NOMO-1 treated with DMSO at 0.1 percent for 48 hours (cell line): ENCODE measurements around the gene EXT2.

Source experiments
- DNase-seq: peaks from one replicate; lab custom pipeline; 2025; ENCODE audit not compliant: unreplicated experiment; lab: John Stamatoyannopoulos, UW

Gene EXT2

DNA sequence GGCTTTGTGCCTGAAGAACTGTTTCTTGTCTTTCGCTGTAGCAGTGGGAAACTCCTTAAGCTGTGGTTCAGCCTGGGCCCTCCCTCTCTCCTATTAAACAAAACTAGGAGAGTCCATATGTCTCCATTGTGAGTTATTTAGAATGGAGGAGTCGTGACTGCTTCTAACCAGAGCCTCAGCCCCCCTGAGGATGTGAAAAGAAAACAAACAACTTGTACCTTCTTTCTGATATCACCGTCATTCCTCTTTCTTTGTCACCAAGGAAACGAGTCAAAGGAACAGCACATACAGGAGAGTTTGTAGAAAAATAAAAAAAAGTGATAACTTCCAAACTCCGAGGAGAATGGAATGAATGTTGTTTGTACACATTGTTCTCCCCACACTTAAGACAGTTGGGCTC lies 11.6 kb upstream of the EXT2 start:
- DNase-seq: no peak

DNA sequence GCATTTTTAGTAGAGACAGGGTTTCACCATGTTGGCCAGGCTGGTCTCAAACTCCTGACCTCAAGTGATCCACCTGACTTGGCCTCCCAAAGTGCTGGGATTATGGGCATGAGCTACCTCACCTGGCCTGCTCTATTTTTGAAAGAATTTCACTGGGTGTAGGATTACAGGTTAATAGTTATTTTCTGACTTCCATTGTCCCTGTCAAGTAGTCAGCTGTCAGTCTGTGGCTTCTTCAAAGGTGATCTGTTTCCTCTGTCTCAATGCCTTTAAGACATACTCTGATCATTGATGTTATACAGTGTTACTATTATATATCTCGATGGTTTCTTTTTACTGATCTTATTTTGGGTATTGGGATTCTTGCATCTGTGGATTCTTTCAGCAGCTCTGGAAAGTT lies 10.1 kb upstream of the EXT2 start:
- DNase-seq: no peak

DNA sequence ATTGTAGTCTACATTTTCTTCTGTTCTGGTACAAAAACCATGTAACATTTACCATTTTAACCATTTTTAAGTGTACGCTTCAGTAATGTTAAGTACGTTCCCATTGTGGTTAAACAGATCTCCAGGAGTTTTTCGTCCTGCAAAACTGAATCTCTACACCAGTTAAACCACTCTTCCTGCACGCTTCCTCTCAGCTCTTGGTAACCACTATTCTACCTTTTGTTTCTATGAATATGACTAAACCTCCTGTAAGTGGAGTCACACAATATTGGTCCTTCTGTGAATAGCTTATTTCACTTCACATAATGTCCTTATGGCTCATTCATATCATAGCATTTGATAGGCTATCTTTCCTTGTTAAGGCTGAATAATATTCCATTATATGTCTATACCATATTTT lies 7.1 kb upstream of the EXT2 start:
- no peak for DNase-seq

DNA sequence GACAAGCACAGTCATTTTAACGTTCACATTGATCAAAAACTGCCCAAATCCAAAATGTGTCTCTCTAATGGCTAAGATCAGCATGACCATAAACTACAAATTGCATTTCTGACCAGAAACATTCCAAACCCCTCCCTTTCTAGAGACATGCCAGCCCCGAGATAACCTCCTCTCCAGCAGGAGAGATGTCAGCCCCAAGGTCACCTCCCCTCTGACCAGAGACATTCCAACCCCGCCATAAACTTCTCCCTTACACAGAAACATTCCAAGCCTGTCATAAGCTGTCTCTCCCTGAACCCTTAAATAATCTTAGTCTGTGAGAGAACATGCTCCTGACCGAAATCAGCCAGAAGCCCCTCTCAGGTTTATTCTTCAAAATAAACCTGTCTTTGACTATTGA lies 6.6 kb upstream of the EXT2 start:
- no peak for DNase-seq

DNA sequence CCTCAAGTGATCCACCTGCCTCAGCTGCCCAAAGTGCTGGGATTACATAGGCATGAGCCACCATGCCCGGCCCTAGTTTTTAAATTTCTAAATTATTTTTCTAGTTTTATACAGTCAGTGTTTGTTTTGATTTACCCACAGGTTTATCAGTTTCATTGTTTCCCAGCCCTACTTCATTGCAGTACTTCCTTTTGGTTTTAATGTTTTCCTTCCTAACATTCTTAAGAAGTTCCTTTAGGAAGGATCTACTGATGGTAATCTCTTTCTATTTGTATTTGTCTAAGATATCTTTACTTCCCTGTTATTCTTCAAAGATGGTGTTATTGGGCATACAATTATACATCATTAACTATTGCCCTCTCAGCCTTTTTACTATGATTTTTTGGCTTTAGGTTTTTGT lies 4.9 kb upstream of the EXT2 start:
- DNase-seq: no peak

DNA sequence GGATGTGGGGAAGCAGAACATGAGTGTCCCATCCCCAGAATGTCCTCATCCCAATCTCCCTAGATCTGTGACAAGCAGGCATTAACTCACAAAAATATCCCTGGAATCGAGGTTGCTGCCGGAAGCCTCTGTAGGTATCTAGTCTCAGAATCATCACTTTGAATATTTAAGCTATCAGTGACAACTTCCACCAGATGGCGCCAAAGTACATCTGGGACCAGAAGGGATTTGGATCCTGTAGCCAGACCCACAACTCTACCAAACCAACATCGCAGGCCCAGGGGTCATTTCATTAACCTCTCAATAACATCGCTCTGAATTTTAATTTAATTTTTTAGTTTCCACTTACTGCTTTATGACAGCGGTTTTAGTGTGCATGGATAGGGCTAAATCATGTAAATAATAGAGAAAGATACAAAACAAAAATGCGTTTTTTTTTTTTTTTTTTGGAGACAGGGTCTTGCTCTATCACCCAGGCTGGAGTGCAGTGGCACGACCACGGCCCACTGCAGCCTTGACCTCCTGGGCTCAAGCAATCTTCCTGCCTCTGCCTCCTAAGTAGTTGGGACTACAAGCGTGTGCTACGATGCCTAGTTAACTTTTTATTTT lies 1.1 kb upstream of the EXT2 start:
- peak; percentile 51 for DNase-seq

DNA sequence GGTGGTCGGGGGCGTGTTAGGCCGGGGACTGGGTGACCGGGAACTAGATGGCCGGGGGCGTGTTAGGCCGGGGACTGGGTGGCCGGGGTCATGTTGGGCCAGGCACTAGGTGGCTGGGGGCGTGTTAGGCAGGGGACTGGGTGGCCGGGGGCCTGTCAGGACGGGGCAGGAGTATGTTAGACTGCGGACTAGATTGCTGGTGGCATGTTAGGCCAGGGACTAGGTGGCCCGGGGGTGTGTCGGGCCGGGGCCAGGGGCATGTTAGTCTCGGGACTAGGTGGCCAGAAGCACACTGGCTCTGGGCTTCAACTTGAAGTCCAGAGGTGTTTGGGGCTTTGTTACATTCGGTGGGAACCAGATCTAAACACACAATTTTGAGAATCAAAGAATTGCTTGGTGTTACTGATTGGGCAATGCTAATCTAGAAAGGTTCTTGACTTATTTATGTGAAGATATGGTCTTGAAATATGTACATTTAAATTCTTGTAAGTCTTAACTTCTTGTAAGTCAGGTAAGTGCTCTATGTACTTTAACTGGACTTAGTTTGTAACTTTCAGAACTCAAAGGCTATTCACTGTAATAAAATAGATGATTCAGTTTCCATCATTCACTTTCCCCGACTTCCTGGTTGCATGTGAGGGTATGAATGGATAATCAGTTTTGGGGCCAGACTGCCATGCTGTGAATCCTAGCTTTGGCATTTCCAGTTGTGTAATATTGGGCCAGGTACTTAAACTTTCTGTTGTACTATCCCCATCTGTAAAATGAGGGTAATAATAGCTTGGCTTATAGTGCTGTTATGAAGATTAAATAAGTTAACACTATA lies 1.1 kb downstream of the EXT2 start:
- no peak for DNase-seq

DNA sequence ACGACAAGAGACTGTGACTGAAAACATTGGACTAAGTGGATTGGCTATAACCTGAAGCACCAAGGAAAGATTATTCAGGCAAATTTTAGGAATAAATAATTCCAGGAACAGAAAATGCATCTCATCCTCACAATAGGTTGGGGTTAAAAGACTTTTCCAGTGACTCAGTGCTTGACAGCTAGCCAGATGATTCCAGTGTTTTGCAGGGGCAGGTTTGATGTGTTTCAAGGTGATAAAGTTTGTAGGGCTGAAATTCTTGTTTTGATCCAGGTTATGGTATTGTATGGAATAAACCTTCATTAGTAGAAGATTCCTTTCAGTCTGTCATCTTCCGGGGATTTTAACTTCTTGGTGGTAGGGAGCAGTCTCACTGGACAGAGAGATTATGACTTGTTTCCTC lies 2.3 kb downstream of the EXT2 start:
- DNase-seq: no peak

DNA sequence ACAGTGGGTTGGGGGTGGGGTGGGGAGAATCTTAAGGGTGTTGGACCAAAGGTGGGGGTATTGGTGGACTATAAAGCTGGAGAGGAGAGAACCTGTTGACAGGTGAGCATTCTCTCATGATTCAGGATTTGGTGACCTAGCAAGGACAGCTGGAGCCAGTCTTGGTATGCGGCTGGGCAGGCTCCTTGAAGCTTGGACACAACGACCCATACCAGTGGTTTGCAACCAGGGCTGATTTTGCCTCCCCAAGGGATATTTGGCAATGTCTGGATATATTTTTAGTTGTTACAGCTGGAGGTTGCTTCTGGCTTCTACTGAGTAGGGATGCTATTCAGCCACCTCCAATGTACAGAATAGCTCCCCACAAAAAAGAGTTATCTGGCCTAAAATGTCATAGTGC lies 5.6 kb downstream of the EXT2 start:
- DNase-seq: no peak

DNA sequence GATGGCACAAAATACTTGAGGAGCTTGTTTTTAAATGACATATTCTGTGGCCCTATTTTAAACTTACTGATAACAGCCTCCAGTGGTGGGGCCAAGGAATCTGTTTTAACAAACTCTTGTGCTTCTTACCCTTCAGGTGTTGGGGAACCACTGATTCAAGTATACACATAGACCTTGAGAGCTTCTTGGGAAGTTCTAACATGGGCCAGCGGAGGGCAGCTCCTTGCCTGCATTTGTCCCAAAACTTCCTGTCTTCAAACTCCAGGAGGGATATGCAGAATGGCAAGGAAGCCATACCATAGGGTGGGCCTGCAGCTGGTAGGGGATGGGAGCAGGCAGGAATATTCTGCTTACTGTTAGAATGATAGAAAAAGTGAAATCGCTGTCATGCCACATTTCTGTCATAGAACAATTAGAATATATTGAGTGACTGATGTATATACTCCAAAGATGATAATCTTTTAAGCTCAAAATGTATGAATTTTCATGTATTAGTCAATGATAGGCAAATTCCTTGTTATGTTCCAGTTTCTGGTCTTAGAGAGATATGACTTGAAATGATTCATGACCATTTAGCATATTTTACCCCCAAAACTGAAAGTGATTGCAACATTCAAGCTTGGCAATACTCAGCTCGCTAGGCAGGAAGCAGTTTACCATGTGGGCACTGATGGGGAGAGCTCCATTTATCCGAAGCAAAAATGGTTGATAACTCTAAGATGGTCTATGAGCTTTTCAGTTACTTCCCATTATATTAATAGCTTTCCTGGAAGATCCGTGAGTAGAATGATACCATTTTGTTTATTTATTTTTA lies 9.2 kb downstream of the EXT2 start:
- DNase-seq: peak; percentile 53

DNA sequence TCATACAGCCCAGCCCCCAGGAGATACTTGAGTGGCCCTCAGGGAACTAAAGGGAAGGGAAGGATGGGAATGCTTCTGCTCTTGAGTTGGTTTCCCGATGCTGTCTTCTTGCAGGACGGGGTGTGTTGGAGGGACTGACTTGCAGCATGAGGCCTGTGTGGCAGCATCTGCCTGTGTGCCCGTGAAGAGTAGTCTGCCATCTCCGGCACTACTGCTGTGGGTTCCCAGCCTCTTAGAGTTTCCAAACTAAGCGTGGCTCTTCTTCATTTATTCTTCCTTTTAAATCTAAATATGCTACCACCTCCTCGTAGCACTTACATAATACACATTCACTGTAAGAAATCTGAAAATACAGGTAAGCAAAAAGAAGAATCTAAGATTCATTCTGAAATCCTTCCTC lies 12.8 kb downstream of the EXT2 start:
- DNase-seq: no peak

DNA sequence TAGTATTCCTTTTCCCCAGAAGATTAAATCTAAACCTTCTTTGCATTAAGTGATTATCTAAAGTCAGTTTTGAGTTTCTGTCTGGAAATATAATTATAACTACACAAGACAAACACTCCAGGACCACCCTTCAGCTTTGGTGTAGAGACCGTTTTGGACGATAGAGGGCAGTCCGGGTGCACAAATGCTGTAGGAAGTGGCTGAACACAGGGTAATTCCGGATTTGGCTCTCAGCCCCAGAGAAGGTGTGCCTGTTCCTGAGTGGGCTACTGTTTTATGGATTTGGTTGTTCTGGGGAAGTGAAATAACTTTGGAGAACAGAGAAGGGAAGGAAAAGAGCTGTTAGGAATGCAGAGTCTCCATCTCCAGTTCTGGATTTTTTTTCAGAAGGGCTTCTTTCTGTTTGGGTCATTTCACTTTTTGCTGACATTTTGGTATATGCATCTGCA lies 14.8 kb downstream of the EXT2 start:
- peak; percentile 19 for DNase-seq

DNA sequence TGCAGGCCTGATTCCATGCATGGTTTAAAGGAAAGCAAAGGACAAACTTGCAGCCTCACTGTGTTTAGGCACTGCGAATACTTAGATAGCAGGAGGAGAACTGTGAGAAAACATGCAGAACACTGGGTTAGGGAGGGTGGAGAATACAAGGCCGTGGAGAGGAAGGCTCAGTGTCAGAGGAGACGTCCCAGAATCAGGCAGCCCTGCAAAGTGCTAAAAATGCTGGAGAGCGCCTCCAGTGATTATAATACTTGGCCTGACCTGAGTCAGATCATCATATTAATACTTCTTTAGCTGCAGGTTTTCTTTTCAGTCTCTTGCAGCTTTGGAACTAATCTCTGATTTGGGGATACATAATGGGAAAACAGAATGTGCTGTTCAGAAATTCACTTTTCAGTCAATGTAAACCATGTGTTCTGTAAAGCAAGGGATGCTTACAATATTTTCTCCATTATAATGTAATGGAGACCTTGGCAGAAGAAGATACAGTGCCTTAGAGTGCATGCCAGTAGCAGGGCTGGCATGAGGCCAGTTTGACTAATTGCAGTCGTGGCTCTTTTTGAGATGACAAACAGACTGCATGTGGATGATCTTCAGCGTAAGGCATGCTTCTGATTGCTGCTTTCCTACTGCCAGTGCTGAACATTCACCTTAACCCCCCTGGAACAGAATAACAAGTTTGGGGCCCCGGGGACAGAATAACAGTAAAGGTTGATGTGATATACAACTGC lies 16.8 kb downstream of the EXT2 start:
- DNase-seq: no peak

DNA sequence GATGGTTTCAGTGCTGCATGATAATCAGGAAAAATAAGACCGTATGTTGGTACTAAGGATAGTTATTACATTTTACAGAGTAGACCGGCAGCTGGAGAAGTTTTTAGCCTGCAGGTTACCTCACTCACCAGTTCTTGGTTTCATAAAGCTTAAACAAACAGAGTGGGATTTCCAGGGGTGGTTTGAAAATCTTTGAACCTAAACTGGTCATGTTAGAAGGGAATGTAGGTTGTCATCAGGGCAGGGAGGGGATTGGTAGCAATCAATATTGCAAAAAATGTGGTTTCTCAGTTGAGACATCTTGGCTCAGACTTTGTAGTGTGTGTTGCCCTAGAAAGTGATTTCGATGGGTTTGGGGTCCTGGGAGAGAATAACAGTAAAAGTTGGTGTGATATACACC lies 17.5 kb downstream of the EXT2 start:
- DNase-seq: no peak

DNA sequence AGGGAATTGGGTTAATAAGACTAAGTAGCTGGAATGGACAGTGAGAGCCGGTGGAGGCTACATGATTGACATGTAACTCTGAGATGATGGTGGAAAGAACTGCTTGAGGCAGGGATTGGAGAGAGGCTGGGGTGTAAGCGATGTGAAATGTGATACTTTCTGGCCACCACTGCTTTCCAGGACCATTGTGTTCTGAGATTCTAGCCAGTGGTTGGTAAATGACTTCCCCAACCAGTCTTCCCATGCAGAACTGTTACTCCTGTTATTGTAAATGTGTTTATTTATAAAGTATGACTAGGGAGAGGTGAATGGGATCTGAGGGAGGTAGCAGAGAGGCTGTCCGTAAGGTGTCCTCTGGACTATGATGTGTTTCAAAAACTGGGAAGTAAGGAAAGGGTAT lies 18.1 kb downstream of the EXT2 start:
- DNase-seq: no peak

DNA sequence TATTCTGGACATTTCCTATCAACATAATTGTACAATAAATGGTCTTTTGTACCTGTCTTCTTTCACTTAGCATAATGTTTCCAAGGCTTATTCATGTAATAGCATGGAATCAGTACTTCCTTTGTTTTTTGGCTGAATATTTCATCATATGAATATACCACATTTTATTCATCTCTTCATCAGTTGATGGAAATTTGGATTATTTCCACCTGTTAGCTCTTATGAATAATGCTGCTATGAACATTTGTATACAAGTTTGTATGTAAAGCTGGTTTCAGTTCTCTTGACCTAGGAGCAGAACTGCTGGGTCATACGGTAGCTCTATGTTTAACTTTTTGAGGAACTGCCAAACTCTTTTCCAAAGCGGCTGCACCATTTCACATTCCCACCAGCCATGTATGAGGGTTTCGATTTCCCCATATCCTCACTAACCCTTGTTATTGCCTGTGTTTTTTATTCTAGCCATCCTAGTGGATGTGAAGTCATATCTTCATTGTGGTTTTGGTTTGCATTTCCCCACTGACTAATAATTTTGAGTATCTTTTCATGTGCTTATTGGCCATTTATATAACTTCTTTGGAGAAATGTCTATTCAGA lies 20.9 kb downstream of the EXT2 start:
- peak; percentile 56 for DNase-seq

DNA sequence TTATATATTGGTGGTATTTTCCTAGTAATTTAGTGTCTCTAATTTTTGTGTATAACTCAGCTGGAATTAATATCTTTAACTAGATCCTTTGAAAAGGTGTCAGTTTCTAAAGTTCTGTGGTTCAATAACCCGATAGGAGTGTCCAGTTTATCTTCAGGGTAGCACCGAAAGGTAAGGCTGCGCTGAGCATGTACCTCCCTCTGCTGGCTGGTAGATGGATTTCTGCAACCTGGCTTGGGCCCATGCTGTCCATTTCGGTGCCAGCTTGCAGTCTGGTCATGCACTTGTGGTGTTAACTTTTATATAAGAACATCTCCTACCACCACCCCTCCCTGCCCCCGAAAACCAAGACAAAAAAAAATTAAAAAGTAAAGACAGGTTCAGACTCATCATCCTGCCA lies 24.7 kb downstream of the EXT2 start:
- no peak for DNase-seq

DNA sequence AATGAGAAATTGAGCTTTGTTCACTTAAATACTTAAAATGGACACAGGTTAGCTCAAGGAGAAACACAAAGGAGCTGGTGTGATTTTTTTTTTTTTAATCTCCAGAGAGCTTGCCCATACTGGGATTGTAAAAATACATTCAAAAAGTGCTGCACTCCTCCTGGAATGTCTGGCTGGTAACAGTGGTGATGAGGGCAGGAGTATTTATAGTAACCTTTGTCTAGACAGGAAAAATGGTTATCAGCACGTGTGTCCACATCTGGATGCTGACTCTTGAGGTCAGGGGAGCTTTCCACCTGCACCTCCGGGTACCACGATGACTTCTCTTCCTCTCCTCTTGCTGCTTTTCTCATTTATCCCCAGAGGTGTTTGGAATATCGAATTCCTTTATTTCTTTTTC lies 30.1 kb downstream of the EXT2 start:
- DNase-seq: no peak

DNA sequence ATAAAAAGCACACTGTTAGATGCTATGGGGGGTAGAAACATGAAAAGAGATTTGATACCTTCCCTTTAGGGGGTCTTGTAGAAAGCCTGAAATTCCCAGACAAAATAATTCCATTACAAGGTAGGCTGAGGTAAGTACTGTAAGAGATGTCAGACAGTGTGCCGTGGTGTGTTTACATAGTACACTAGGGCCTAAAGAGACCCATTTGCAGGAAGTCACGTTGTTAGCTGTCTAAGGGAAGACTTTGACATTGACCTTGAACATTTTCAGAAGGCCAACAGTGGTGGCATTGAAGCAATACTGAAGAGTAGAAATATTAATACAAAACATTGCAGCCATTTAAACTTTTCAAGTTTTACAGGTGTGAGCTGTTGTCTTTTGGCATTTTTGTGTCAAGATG lies 30.8 kb downstream of the EXT2 start:
- no peak for DNase-seq

DNA sequence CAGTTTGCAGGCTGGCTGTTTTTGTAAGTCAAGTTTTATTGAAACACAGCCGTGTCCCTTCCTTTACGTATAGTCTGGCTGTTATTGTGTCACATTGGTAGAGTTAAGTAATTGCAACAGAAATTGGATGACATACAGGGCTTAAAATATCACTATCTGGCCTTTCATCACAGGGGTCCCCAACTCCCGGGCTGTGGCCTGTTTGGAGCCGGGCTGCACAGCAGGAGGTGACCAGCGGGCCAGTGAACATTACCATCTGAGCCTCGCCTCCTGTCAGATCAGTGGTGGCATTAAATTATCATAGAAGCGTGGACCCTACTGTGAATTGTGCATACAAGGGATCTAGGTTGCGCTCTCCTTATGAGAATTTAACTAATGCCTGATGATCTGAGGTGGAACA lies 31.7 kb downstream of the EXT2 start:
- no peak for DNase-seq

DNA sequence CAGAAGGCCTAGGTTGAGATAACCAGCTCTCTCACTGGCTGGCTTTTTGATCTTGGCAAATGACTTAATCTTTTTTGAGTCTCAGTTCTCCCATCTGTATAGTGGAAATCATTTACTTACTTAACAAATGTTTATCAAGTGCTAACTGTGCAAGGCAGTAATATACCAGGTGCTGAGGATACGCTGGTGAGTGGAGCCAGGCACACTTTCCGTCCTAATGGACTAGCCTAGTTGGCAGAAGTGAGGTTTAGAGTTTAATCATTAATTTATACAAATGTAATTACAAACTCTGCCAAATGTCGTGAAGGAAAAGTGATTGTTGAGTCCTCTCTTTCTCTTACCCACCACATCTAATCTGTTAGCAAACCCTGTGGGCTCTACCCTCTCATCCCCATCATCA lies 33.3 kb downstream of the EXT2 start:
- DNase-seq: no peak
